Measurements from ENCODE around the gene IL3RA.
A peak's percentile ranks its signal among the peaks of the same experiment; 100 is the strongest.

IL3RA gene

GRCh38 chrX:1380672-1381233 is 44.2 kb downstream of the IL3RA start:
- no peak overlapping the region for H3K4me3 ChIP-seq (ENCODE audit: low read depth, low read length)

DNA sequence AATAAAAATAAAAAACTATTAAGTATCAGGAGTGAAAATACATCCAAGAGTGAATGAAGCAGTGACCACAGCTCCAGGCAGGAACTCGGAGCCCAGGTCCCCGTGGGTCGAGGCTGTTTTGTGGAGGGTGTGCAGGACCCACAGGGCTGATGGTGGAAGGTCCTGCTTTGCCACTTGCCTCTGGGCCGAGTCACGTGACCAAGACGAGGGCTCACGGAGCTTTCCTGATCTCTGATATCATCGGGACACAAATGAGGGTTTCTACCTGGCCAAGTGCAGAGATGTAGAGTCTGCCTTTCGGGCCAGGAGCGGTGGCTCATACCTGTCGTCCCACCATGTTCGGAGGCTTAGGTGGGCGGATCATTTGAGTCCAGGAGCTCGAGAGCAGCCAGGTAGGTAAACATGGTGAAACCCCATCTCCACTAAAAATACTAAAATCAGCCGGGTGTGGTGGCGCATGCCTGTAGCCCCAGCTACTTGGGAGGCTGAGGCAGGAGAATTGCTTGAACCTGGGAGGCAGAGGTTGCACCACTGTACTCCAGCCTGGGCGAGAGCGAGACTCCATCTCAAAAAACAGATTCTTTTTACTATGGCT is 48.2 kb downstream of the IL3RA start:
- H3K4me3 ChIP-seq (ENCODE audit: low read depth, low read length): no peak overlapping the region

DNA sequence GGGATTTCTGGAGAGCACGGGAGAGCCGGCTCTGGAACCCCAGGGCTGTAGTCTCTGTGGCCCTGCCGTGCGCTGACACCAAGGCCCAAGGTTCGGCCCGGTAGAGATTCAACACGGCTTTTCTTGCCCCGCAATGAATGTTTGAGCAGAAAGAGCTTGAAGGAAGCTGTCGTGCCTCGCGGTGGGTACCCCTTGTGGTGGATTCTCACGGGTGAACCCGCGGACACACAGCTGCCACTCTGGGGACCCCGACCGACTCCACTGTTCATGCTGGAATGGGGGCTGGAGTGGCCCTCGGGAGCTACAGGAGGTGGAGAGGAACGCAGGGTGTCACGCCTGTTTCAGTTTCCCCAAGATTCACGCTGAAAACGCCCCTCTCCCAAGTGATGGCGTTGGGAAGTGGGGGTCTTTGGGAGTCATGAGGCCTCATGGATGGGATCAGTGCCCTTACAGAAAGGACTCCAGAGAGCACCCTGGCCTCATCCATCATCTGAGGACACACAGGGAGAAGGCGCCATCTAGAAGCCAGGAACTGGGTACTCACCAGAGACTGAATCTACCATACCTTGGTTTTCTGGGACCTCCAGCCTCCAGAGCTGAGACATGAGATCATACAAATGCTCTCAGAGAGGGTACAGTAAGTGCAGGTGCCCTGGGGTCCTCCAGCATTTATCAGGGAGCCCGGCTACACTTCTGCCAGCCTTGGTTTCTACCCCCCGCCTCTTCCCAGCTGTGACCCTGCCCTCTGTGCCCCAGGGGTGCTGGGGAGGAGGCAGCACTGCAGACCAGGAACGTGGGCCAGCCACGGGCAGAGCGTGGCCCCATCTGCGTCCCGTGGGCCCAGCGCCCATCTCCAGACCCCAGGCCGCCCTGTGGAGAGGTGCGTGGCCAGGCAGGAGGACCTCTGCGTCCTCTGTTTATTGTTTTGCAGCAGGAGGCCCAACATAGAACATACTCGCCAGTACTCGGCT is 49.0 kb downstream of the IL3RA start:
- no peak overlapping the region for H3K4me3 ChIP-seq (ENCODE audit: low read depth, low read length)

DNA sequence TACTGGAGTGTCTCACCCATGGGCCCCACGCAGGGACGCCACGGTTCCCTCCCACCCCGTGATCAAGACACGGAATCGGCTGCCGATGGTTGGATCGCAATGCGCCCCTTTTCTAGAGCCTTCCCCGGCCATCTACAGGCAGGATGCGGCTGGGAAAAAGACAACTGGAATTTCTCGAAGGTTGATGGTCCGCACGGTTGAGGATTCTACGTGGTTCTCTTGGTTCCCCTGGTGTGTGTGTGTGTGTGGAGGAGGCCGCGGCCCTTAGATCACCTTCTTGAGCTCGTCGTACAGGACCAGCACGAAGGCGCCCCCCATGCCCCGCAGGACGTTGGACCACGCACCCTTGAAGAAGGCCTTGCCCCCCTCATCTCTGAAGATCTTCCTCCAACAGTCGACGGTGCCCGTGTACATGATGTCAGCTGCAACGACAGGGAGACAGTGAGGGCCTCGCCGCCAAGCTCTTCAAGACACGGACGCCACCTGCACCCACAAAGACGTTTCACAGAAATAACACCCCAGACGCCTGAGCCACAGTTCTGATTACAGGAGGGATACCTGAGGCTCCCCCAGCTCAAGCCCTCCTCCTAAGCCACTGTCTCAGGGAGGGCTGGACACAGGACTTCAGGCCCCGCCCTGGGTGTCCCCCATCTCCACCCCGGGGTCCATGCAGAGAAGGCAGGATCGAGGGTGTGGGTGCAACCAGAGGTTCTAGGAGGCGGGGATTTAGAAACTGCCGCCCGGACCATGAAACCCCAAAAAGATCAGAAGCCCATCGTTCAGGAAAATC is 49.9 kb downstream of the IL3RA start:
- H3K4me3 ChIP-seq (ENCODE audit: low read depth, low read length): no peak overlapping the region

- H3K4me3 ChIP-seq (ENCODE audit: low read depth, low read length): no peak overlapping the region
Observed at GRCh38 chrX:1387141-1387776, 50.7 kb downstream of the IL3RA start.

GRCh38 chrX:1388651-1389050 is 52.1 kb downstream of the IL3RA start:
- H3K4me3 ChIP-seq (ENCODE audit: low read depth, low read length): no peak overlapping the region

DNA sequence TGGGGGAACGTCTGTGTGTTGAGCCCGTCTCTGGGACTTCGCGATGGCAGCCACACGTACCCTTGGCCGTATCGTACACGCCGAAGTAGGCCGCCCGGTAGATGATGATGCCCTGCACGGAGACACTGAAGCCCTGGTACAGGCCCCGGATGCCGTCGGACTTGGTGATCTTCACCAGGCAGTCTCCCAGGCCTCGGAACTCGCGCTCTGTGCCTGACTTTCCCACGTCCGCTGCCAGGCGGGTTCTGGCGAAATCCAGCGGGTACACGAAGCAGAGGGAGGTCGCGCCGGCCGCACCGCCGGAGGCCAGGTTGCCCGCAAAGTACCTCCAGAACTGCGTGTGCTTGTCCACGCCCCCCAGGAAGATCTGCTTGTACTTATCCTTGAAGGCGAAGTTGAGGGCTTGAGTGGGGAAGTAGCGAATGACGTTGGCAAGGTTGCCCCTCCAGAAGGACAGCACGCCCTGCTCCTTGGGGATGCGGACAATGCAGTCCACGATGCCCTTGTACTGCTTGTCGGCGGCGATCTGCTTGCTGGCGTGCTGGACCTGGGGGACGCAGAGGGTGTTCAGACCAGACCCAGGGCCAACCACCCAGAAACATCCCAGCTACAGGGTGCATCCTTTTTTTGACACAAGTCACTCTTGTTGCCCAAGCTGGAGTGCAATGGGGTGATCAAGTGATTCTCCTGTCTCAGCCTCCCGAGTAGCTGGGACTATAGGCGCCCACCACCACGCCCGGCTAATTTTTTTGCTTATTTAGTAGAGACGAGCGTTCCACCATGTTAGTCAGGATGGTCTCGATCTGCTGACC is 52.8 kb downstream of the IL3RA start:
- H3K4me3 ChIP-seq (ENCODE audit: low read depth, low read length): no peak overlapping the region

DNA sequence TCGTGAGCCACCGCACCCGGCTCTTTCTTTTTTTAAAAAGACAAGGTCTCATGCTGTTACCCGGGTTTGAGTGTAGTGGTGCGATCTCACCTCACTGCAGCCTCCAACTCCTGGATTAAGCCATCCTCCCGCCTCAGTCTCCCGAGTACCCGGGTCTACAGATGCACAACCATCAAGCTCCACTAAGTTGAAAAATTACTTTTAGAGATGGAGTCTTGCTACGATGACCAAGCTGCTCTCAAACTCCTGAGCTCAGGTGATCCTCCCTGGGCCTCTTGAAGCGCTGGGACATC is 53.4 kb downstream of the IL3RA start:
- no peak overlapping the region for H3K4me3 ChIP-seq (ENCODE audit: low read depth, low read length)

DNA sequence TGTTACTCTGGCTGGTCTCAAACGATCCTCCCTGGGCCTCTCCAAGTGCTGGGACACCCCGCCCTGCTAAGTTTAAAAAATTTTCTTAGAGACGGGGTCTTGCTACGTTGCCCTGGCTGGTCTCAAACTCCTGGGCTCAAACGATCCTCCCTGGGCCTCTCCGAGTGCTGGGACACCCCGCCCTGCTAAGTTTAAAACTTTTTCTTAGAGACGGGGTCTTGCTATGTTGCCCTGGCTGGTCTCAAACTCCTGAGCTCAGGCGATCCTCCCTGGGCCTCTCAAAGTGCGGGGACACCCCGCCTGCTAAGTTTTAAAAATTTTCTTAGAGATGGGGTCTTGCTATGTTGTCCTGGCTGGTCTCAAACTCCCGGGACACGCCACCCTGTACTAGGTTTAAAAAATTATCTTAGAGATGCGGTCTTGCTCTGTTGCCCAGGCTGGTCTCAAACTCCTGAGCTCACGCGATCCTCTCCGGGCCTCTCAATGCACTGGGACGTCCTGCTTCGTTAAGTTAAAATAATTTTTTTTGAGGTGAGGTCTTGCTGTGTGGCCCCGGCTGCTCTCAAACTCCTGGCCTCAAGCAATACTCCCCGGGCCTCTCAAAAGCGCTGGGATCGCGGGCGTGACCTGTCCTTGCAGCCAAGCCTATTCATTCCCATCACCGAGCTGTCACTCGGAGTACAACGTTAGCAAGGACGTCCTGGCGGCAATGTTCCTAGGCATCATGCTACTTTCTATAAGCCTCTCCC is 54.2 kb downstream of the IL3RA start:
- H3K4me3 ChIP-seq (ENCODE audit: low read depth, low read length): peak overlapping the region; percentile 99

DNA sequence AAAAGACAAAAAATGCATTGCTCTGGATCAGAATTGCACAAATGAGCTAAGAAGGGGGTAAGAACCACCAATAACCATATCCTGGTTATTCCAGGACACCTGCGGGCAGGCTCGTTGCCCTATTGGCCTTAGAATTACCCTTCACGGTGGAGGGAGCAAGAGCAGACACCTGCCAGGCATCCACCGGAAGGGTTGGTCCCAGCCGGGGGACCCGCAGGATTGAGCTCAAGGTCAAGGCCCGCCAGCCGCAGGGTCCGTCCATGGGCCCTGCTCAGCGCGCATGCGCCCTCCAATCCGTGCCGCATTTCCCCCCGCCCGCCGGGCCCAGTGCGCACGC is 54.8 kb downstream of the IL3RA start:
- peak overlapping the region; percentile 99 for H3K4me3 ChIP-seq (ENCODE audit: low read depth, low read length)

DNA sequence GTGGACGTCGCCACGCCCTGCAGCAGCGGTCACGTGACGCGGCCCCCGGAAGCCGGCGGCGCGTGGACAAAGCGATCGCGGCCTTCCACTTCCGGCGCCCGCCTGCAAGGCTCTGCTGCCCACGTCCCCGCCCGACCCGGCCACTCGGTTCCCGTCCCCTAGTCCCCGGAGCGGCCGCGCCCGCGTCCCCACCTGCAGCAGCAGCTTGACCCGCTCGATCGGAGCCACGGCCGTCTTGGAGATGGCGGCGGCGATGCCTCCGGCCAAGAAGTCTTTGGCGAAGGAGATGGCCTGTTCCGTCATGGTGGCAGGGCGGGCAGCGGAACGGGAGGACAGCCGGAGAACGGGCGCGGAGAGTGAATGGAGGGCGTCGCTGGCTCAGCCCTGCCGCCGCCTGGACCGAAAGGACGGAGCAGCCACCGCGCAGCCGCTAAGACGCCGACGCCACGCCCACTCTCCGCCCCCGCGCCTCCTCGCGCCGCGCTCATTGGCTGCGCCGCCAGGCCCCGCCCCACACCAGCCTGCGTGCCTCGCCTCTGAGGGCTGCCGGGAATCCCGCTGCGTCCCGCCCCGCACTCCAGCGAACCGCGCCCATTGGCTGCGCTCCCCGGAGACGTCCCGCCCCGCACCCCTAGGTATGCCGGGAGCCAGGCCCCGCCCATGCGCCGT is 55.3 kb downstream of the IL3RA start, which contains the start of gene SLC25A6:
TSS of gene SLC25A6 (minus strand) at position 407 of the 669 bp plus-strand sequence. CDS start at position 303, 104 bp downstream.
- peak within 1 kb of the TSS; percentile 99 for H3K4me3 ChIP-seq (ENCODE audit: low read depth, low read length)

DNA sequence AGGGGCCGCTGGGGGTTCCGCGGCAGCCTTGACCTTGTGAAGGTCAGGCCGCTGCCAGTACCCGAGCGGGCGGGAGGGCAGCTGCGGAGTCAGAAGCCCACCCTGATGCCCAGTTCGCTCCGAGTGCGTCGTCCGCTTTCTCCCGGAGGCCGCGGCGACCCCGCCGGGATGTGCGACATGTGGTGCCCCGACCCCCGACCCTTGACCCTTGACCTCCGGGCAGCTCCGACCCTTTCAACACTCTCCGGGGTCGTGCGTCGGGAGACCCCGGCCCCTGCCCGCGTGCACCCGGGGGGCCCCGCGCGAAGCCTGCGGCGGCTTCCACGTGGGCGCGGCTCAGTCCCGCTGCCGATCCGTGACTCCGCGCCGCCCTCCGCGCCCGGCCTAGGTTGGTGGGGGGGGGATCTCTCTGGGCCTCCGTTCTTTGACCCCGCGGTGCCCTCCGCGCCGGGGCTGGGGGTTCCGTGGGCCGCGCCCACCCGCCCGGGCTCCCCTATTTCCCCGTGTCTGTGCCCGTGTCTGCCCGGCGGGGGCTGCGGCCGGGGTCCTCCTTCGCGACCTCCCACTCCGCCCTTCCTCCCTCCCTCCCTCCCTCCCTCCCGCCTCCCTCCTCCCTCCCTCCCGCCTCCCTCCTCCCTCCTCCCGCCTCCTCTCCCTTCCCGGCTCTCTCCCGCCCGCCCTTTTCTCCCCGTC is 55.9 kb downstream of the IL3RA start:
- peak overlapping the region; percentile 78 for H3K4me3 ChIP-seq (ENCODE audit: low read depth, low read length)

DNA sequence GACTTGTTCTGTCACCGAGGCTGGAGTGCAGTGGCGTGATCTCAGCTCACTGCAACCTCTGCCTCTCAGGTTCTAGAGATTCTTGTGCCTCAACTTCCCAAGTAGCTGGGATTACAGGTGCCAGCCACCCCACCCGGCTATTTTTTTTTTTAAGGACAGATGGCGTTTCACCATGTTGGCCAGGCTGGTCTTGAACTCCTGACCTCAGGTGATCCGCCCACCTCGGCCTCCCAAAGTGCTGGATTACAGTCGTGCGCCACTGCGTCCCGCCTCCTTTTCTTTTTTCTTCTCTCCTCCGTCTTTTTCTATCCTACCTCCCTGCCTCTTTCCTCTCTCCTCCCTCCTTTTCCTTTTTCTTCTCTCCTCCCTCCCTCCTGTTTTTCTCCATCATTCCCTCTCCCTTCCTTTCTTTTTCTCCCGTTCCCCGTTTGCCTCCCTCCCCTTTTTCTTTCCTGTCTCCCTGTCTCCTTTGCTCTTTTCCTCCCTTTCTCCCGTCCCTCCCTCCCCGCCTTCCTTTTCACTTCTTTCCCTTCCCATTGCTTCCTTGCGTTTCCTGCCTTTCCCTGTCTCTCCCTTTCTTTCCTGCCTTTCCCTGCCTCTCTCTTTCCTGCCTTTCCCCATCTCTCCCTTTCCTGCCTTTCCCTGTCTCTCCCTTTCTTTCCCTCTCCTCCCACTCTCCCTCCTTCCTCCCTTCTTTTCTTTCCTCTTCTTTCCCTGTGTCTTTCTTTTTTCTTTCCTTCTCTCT is 57.5 kb downstream of the IL3RA start:
- H3K4me3 ChIP-seq (ENCODE audit: low read depth, low read length): no peak overlapping the region

GRCh38 chrX:1394731-1395501 is 58.3 kb downstream of the IL3RA start:
- no peak overlapping the region for H3K4me3 ChIP-seq (ENCODE audit: low read depth, low read length)

DNA sequence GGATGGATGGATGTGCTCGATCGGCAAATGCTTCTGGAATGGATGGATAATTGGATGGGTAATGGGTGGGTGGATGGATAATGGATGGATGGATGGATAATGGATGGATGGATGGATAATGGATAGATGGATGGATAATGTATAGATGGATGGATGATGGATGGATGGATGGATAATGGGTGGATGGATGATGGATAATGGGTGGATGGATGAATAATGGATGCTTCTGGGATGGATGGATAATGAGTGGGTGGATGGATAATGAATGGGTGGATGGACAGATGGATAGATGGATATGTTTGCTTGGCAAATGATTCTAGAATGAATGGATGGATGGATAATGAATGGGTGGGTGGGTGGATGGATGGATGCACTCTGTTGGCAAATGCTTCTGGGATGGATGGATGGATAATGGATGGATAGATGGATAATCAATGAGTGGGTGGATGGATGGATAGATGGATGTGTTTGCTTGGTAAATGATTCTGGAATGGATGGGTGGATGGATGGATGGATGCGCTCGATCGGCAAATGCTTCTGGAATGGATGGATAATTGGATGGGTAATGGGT is 59.1 kb downstream of the IL3RA start:
- no peak overlapping the region for H3K4me3 ChIP-seq (ENCODE audit: low read depth, low read length)

- H3K4me3 ChIP-seq (ENCODE audit: low read depth, low read length): no peak overlapping the region
Observed at GRCh38 chrX:1397001-1397400, 60.4 kb downstream of the IL3RA start.

All from iPS-11a (cell line).